Kidney (tissue), 14 donors: Measurements from ENCODE around the gene JARID2. TPM values are rescaled to one million over a fixed set of nuclear protein-coding genes. Genes with fewer than 3 reads are reported as not detected.

Experiments
- DNase-seq, 5 donors: peaks; one replicate each; pipeline ENCODE4 v3.0.0-alpha.2; 2013 to 2020
- FAIRE-seq: peaks from 2 replicates; lab custom pipeline; 2012; peaks lifted over from hg19 to GRCh38; lab: Jason Lieb, UNC
- H3K27ac ChIP-seq, 2 donors: one replicate each; pipeline ENCODE4 v1.7.0; 2013; ENCODE audit warnings: low read depth in 2 of 2, low read length in 2 of 2, inconsistent platforms in 1 of 2
- H3K27me3 ChIP-seq: one replicate; pipeline ENCODE4 v1.7.1; 2013; ENCODE audit warnings: low read length, inconsistent platforms; ENCODE audit not compliant: control insufficient read depth, insufficient read depth
- H3K36me3 ChIP-seq, 3 donors: one replicate each; pipeline versions ENCODE4 v1.7.0 to v1.7.1; 2013; ENCODE audit warnings: low read length in 3 of 3, control low read depth in 1 of 3, inconsistent platforms in 1 of 3; ENCODE audit not compliant: insufficient read depth in 3 of 3, control insufficient read depth in 2 of 3
- H3K4me1 ChIP-seq, 3 donors: one replicate each; pipeline versions ENCODE4 v1.7.0 to v1.7.1; 2013; ENCODE audit warnings: low read length in 3 of 3, inconsistent platforms in 1 of 3, low read depth in 1 of 3; ENCODE audit not compliant: control insufficient read depth in 2 of 3, insufficient read depth in 2 of 3
- H3K4me3 ChIP-seq, 3 donors: one replicate each; pipeline versions ENCODE4 v1.7.0 to v1.8.1; 2013; ENCODE audit warnings: low read length in 3 of 3, control low read depth in 1 of 3, inconsistent platforms in 1 of 3
- H3K9ac ChIP-seq, 3 donors: one replicate each; pipeline versions ENCODE4 v1.7.0 to v1.7.1; 2013; ENCODE audit warnings: low read length in 3 of 3, control low read depth in 1 of 3, inconsistent platforms in 1 of 3
- H3K9me3 ChIP-seq, 3 donors: one replicate each; pipeline versions ENCODE4 v1.7.0 to v1.7.1; 2013; ENCODE audit warnings: low read length in 3 of 3, control low read depth in 1 of 3, inconsistent platforms in 1 of 3; ENCODE audit not compliant: control insufficient read depth in 2 of 3, insufficient read depth in 1 of 3
- CTCF ChIP-seq: IDR thresholded peaks from 3 replicates; pipeline ENCODE4 v1.5.1; 2012; ENCODE audit warnings: mild to moderate bottlenecking, moderate library complexity, borderline replicate concordance; ENCODE audit not compliant: insufficient read depth; ENCODE audit errors: extremely low read depth
- intact Hi-C: fragments of 100-400 bp; cut with DNase I; formaldehyde crosslinking; loops from one replicate; pipeline ENCODE4 v1.11.1; 2022
- polyA plus RNA-seq: library from polyadenylated mRNA; stranded (reverse); fragments of 350-450 nt; fragmentation: Illumina TruSeq; extraction: RNeasy Lipid Tissue Mini Kit (QIAGEN cat#74804); gene quantifications from one replicate; pipeline ENCODE4 v1.2.3, GENCODE V29; 2014; ENCODE audit warnings: low read depth, low replicate concordance; ENCODE audit not compliant: insufficient read depth
- total RNA-seq: library from RNA; stranded (reverse); fragmentation: NEBNext Ultra II Directional; extraction: Animal tissue kit (Norgen Biotek cat#: 25700); gene quantifications from one replicate; pipeline ENCODE4 v1.2.1, GENCODE V29; 2021
- donor health status: control.
- donor health status: control.
- donor health status: control.
- donor health status: control.
- donor health status: control.
- donor health status: DM: yes; HTN: yes; CAD: no.
- donor health status: Normal renal cell carcinoma (clear cell type).

Gene JARID2
- total and polyA plus RNA-seq, 2 donors from 2014 or later: 1.8 to 12.3 TPM

GRCh38 chr6:15392182-15392581 is 146.3 kb downstream of the JARID2 start:
- intact Hi-C loops: no loop called here
- no peak for TF ChIP-seq CTCF
- DNase-seq (no peak), FAIRE-seq (no peak)
- H3K27ac ChIP-seq: no peak overlapping the region
- H3K9ac ChIP-seq: no peak overlapping the region
- no peak overlapping the region for H3K4me3 ChIP-seq
- H3K9me3 ChIP-seq: no peaks in the 10 kb centered on the region
- H3K36me3 ChIP-seq: no peaks in the 10 kb centered on the region
- no peaks in the 10 kb centered on the region for H3K27me3 ChIP-seq
- H3K4me1 ChIP-seq: peaks cover 5 to 17% (median 7%) of the 10 kb centered on the region in 3 donors

GRCh38 chr6:15393605-15394004 is 147.7 kb downstream of the JARID2 start:
- Histone ChIP-seq H3K9ac (no peak overlapping the region), H3K4me3 (no peak overlapping the region), H3K36me3 (no peaks in the 10 kb centered on the region), H3K4me1 (peaks cover 5 to 17% (median 7%) of the 10 kb centered on the region in 3 donors), H3K27ac (no peak overlapping the region), H3K9me3 (no peaks in the 10 kb centered on the region), H3K27me3 (no peaks in the 10 kb centered on the region)
- TF ChIP-seq CTCF: no peak
- FAIRE-seq (no peak), DNase-seq (no peak)
- intact Hi-C loops: no loop called here

GRCh38 chr6:15395087-15395486 is 149.2 kb downstream of the JARID2 start:
- Histone ChIP-seq H3K9me3 (no peaks in the 10 kb centered on the region), H3K27me3 (no peaks in the 10 kb centered on the region), H3K4me3 (no peak overlapping the region), H3K36me3 (no peaks in the 10 kb centered on the region), H3K4me1 (peaks cover 6 to 16% (median 8%) of the 10 kb centered on the region in 3 donors), H3K27ac (no peak overlapping the region), H3K9ac (no peak overlapping the region)
- FAIRE-seq (no peak), DNase-seq (peak in 1 of 5 donors; percentile 15)
- intact Hi-C loops: no loop called here
- TF ChIP-seq CTCF: no peak

- FAIRE-seq (no peak), DNase-seq (no peak)
- Histone ChIP-seq H3K27me3 (no peaks in the 10 kb centered on the region), H3K36me3 (no peaks in the 10 kb centered on the region), H3K4me1 (peaks cover 3 to 14% (median 12%) of the 10 kb centered on the region in 3 donors), H3K9ac (no peak overlapping the region), H3K27ac (no peak overlapping the region), H3K4me3 (no peak overlapping the region), H3K9me3 (no peaks in the 10 kb centered on the region)
- intact Hi-C loops: no loop called here
- TF ChIP-seq CTCF: no peak
These were observed 150.9 kb downstream of the JARID2 start for GRCh38 chr6:15396808-15397207.
